Astrocyte of the cerebellum (primary cell): ENCODE measurements around the gene DNAJB1.

ENCODE experiments used
- DNase-seq: peaks from one replicate; pipeline ENCODE4 v3.0.0-alpha.2; 2011; ENCODE audit warnings: low read depth
- H3K4me3 ChIP-seq: 2 replicates; pipeline ENCODE4 v1.5.1; 2011; ENCODE audit warnings: mild to moderate bottlenecking, low read depth, low read length, moderate library complexity
- in situ Hi-C: cut with HindIII; loops from 2 replicates; pipeline ENCODE4 v1.10.0; 2017; ENCODE audit warnings: low sequenced_read_pairs
- TF ChIP-seq, protein P1 (sequence below): IDR thresholded peaks from 2 replicates; pipeline ENCODE4 v1.5.1; 2012; ENCODE audit warnings: low read length, low read depth, moderate library complexity, mild to moderate bottlenecking; ENCODE audit errors: missing control alignments

The DNAJB1 gene

DNA sequence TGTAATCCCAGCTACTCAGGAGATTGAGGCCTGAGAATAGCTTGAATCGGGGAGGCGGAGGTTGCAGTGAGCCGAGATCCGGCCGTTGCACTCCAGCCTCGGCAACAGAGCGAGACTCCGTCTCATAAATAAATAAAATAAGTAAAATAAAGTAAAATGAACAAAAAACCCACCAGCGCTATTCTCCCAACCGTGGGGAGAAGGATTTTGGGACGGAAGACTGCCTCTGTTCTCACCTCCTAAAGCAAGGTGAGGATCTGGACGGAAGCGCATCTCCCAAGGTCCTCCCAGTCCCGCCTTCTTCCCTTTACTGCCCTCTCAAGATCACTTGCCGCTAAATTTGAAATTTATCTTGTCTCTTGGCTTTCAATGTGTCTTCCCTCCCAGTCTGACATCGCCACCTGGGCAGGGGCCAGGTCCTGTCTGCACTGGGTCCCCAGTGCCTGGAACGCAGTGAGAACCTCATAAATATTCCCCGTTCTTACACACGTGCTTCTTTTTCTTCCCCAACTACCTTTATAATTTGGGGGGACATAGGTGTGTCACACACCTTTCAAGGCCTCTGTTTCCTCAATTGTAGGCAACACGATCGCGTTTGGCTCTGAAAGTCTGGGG is 1.2 kb upstream of the DNAJB1 start:
- TF ChIP-seq, protein P1, sequence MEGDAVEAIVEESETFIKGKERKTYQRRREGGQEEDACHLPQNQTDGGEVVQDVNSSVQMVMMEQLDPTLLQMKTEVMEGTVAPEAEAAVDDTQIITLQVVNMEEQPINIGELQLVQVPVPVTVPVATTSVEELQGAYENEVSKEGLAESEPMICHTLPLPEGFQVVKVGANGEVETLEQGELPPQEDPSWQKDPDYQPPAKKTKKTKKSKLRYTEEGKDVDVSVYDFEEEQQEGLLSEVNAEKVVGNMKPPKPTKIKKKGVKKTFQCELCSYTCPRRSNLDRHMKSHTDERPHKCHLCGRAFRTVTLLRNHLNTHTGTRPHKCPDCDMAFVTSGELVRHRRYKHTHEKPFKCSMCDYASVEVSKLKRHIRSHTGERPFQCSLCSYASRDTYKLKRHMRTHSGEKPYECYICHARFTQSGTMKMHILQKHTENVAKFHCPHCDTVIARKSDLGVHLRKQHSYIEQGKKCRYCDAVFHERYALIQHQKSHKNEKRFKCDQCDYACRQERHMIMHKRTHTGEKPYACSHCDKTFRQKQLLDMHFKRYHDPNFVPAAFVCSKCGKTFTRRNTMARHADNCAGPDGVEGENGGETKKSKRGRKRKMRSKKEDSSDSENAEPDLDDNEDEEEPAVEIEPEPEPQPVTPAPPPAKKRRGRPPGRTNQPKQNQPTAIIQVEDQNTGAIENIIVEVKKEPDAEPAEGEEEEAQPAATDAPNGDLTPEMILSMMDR = no peak
- DNase-seq = no peak
- in situ Hi-C loops = loop anchor here (25.0 kb wide), 1 partner anchor 107 kb away; the partner anchor contains the start of gene DDX39A
- H3K4me3 ChIP-seq = no peak overlapping the region

DNA sequence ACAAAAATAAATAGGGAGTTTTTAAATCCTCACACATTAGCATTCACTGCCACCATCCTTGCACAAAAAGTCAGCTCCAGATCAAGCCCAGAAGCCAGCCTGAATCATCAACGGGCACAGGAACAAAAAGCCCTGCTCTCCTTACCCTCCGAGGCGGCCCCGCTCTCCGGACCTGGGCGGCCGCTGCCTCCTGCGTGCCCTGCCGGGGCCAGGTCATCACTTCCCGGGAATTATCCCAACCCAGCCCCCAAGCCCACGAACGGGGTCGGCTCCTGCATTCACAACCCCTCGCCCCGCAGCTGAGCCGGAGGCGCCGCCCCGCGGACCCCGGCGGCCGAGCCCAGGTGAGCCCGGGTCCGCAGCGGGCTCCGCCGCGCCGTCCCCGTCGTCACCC is 754 bp downstream of the DNAJB1 start:
- DNase-seq = no peak
- in situ Hi-C loops = loop anchor here (25.0 kb wide), 1 partner anchor 105 kb away; the partner anchor contains the start of gene DDX39A
- TF ChIP-seq, protein P1 = no peak

DNA sequence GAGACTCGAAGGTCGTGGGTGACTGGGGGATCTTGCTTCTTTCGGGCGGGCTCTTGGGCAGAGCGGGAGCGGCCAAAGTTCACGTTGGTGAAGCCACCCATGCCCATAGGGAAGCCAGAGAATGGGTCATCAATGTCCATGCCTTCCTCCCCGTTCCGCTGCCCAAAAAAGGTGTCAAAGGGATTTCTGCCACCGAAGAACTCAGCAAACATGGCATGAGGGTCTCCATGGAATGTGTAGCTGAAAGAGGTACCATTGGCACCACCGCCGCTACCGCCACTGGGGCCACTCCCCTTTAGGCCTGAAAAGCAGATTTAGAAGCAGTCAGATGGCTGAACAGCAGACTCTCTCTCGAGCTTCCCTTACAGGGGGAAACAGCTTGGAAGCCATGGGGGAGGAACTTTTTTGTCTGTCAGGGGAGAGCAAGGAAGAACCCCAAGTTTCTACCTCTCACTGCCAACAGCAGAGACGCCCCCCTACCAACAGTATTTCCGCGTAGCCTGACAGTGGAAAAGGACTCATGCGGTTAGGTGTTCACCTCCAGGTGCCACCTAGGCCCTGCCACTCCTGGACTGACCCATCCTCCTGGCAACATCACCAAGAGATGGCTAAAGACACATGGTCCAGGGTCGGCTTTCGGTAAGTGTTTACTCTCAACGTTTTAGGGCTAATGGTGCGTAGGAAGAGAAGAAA is 1.3 kb downstream of the DNAJB1 start:
- no peak for DNase-seq
- in situ Hi-C loops = loop anchor here (25.0 kb wide), 1 partner anchor 105 kb away; the partner anchor contains the start of gene DDX39A
- peak overlapping the region; percentile 86 for H3K4me3 ChIP-seq

More for the DNA sequence above, 754 bp downstream of the DNAJB1 start:
- H3K4me3 ChIP-seq = peak overlapping the region; percentile 86

DNA sequence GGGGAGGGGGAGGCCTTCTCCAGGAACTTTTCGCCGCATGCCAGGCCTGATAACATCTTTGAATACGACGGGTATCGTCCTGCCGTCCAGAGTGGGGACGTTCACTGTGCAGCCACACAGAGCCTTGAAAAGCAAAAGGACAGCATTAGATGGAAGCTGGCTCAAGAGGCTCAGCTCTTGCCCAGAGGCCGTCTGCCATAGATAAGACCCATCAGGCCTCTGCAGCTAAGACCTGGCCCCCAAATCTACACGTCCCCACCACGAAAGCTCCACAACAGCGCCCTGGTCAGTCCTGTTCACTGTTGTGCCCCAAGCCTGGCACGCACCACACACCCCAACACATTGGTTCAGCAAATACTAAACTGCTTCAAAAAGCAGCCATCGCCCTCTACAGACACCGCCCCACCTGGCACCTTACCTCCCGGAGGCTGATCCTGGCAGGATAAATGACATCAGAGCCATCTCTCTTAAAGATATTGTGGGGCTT is 2.1 kb downstream of the DNAJB1 start:
- in situ Hi-C loops = loop anchor here (25.0 kb wide), 1 partner anchor 104 kb away; the partner anchor contains the start of gene DDX39A
- TF ChIP-seq, protein P1 = no peak
- DNase-seq = no peak
- peak overlapping the region; percentile 86 for H3K4me3 ChIP-seq

More for the DNA sequence above, 1.3 kb downstream of the DNAJB1 start:
- TF ChIP-seq, protein P1 = no peak

DNA sequence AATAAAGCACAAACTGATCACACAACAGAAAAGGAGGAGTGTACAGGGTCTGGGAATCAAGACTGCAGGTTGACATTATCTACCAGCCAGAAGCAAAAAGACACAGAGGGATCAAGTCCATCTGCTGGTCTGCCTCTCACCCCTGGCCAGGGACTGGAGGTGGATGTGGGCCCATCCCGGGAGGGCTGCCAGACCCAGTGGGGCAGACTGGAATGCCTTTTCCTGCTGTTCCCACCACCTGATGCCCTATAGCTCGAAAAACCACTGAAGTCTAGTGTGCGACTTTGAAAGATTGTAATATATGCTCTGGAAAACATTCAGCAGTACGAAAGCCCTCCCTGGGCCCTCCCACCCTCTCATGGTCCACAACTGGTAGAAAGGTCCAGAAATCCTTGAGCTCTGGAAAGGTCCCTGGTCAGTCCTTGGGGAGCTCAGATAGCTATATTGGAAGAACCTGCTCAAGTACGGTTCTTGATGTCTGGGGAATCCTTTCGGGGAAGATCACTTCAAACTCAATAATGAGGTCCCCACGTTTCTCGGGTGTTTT is 2.6 kb downstream of the DNAJB1 start:
- TF ChIP-seq, protein P1 = no peak
- H3K4me3 ChIP-seq = peak overlapping the region; percentile 86
- DNase-seq = no peak
- in situ Hi-C loops = loop anchor here (25.0 kb wide), 1 partner anchor 103 kb away; the partner anchor contains the start of gene DDX39A

DNA sequence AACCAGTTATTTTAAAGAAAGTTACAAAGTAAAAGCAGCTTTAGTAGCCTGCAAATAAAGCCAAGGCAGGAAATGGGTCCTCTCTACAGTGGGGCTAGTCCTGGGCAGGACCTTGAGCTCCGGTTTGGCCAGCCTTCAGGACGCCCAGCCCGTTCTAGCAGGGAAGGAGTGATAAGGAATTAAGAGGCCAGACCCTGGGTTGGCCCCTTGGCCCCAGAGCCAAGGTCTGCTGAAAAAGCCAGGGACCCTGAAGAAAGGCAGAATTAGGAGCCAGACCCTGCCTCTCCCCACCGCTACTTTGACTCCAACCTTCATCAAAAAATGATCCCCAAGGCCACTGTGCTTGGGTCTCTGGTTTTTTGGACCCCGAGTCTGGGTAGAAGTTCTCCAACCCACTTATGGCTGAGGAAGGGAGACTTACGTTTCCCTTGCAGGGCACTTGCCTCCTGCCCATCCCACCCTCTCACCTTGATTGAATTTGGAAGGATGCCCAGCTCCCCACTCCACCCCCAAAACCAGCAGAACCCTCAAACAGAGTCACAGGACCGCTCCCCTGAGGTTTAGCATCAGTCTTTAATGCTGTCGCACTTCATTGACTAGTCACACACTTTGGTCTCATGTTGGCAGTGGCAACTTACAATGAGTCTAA is 3.9 kb downstream of the DNAJB1 start:
- H3K4me3 ChIP-seq = no peak overlapping the region
- no peak for DNase-seq
- TF ChIP-seq, protein P1 = no peak
- in situ Hi-C loops = loop anchor here (25.0 kb wide), 1 partner anchor 102 kb away; the partner anchor contains the start of gene DDX39A
